ENCODE data around the gene CFDP1. TPM values are rescaled to one million over a fixed set of nuclear protein-coding genes. Genes with fewer than 3 reads are reported as not detected.

Gene CFDP1
- total and polyA plus RNA-seq, 2 of the 13 experiments (the other 11 are each of a cell fraction or from before 2014, with no cell fraction given) = 78.6 to 153 TPM

DNA sequence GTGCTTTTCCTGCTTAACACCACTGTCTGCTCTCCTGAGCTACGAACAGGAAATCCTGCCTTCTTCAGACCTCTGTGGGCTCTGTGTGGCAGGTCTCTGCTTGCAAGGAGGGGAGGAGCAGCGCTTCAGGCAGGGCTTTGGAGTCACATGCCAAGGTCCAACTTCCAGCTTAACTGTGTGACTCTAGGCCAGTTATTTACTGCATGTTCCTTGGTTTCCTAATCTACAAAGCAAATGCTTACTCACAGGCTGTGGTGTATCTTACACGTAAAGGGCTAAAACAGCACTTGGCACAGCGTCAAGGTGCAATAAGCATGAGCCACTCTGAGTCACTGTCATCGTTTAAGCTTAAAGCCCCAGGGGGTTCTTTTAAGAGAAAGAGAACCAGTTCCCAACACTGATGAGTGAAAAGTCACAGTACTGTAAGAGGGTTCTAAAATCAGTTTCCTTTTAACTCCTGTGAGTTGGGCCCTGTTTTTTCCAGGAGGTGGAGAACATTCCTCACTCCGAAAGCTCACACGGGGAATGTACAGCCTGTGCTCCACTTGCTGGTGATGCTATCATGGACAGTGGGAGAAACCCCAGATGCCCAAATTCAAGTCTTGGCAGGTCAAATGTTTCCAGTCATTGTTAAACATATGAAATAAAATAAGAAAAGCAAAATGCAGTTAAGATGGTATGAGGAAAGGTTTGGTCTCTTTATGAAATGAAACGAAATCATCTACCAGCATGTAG is 127.8 kb downstream of the CFDP1 start (continued):
- TF ChIP-seq CENPT (CRISPR knock-in tag; IDR thresholded peaks at IDR 0.05; ENCODE audit: low read depth) (no peak), SETDB1 (CRISPR knock-in tag; IDR thresholded peaks at IDR 0.05; ENCODE audit: borderline replicate concordance) (no peak), ADNP (CRISPR knock-in tag; IDR thresholded peaks at IDR 0.05) (no peak), REPIN1 (CRISPR knock-in tag; IDR thresholded peaks at IDR 0.05; ENCODE audit: borderline replicate concordance, low read depth) (peak; percentile 81; the same call in 1 of the 2 replicates), MED8 (CRISPR knock-in tag; IDR thresholded peaks at IDR 0.05; ENCODE audit: insufficient replicate concordance) (peak; percentile 52), ZMAT3 (CRISPR knock-in tag; conservative IDR thresholded peaks at IDR 0.05) (peak; percentile 82), ZNF484 (CRISPR knock-in tag; IDR thresholded peaks at IDR 0.05; ENCODE audit: borderline replicate concordance, low read depth) (no peak), CREM (IDR thresholded peaks at IDR 0.05) (peak; percentile 89), CREM (CRISPR knock-in tag; IDR thresholded peaks at IDR 0.05) (no peak), ZNF782 (CRISPR knock-in tag; IDR thresholded peaks at IDR 0.05; ENCODE audit: borderline replicate concordance) (0 out of 2 replicates have a peak, but pooled peaks have one; percentile 79), SNAPC2 (CRISPR knock-in tag; IDR thresholded peaks at IDR 0.05) (peak; percentile 92), CCAR2 (optimal IDR thresholded peaks at IDR 0.05; ENCODE audit: low read depth, low read length) (no peak), MIER2 (CRISPR knock-in tag; IDR thresholded peaks at IDR 0.05) (peak; percentile 72; the same call in 1 of the 2 replicates), ARNT (IDR thresholded peaks at IDR 0.05) (no peak), ZNF550 (CRISPR knock-in tag; IDR thresholded peaks at IDR 0.05; ENCODE audit: borderline replicate concordance) (no peak), NPAS2 (CRISPR knock-in tag; IDR thresholded peaks at IDR 0.05; ENCODE audit: borderline replicate concordance) (no peak)
- TF ChIP-seq, protein P1, sequence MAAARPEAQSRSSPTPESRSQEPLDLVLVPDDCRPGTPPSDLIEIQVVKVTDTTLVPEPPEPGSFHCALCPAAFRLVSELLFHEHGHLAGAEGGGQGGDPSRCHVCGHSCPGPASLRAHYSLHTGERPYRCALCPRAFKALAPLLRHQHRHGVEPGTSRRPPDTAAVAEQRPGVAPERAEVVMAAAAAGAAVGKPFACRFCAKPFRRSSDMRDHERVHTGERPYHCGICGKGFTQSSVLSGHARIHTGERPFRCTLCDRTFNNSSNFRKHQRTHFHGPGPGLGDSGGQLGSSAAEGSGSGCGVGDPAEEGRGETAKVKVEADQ (CRISPR knock-in tag; IDR thresholded peaks at IDR 0.05; ENCODE audit: borderline replicate concordance) = peak; percentile 91
- TF ChIP-seq, protein P2, sequence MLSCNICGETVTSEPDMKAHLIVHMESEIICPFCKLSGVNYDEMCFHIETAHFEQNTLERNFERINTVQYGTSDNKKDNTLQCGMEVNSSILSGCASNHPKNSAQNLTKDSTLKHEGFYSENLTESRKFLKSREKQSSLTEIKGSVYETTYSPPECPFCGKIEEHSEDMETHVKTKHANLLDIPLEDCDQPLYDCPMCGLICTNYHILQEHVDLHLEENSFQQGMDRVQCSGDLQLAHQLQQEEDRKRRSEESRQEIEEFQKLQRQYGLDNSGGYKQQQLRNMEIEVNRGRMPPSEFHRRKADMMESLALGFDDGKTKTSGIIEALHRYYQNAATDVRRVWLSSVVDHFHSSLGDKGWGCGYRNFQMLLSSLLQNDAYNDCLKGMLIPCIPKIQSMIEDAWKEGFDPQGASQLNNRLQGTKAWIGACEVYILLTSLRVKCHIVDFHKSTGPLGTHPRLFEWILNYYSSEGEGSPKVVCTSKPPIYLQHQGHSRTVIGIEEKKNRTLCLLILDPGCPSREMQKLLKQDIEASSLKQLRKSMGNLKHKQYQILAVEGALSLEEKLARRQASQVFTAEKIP (CRISPR knock-in tag; IDR thresholded peaks at IDR 0.05; ENCODE audit: borderline replicate concordance) = no peak
- TF ChIP-seq, protein P3, sequence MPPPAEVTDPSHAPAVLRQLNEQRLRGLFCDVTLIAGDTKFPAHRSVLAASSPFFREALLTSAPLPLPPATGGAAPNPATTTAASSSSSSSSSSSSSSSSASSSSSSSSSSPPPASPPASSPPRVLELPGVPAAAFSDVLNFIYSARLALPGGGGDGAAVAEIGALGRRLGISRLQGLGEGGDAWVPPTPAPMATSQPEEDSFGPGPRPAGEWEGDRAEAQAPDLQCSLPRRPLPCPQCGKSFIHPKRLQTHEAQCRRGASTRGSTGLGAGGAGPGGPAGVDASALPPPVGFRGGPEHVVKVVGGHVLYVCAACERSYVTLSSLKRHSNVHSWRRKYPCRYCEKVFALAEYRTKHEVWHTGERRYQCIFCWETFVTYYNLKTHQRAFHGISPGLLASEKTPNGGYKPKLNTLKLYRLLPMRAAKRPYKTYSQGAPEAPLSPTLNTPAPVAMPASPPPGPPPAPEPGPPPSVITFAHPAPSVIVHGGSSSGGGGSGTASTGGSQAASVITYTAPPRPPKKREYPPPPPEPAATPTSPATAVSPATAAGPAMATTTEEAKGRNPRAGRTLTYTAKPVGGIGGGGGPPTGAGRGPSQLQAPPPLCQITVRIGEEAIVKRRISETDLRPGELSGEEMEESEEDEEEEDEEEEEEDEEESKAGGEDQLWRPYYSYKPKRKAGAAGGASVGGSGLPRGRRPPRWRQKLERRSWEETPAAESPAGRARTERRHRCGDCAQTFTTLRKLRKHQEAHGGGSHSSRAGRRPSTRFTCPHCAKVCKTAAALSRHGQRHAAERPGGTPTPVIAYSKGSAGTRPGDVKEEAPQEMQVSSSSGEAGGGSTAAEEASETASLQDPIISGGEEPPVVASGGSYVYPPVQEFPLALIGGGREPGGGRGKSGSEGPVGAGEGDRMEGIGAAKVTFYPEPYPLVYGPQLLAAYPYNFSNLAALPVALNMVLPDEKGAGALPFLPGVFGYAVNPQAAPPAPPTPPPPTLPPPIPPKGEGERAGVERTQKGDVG (CRISPR knock-in tag; IDR thresholded peaks at IDR 0.05; ENCODE audit: borderline replicate concordance) = no peak; the same call in 1 of the 2 replicates
- TF ChIP-seq, protein P4, sequence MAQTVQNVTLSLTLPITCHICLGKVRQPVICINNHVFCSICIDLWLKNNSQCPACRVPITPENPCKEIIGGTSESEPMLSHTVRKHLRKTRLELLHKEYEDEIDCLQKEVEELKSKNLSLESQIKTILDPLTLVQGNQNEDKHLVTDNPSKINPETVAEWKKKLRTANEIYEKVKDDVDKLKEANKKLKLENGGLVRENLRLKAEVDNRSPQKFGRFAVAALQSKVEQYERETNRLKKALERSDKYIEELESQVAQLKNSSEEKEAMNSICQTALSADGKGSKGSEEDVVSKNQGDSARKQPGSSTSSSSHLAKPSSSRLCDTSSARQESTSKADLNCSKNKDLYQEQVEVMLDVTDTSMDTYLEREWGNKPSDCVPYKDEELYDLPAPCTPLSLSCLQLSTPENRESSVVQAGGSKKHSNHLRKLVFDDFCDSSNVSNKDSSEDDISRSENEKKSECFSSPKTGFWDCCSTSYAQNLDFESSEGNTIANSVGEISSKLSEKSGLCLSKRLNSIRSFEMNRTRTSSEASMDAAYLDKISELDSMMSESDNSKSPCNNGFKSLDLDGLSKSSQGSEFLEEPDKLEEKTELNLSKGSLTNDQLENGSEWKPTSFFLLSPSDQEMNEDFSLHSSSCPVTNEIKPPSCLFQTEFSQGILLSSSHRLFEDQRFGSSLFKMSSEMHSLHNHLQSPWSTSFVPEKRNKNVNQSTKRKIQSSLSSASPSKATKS (CRISPR knock-in tag; IDR thresholded peaks at IDR 0.05) = no peak
- TF ChIP-seq, protein P5, sequence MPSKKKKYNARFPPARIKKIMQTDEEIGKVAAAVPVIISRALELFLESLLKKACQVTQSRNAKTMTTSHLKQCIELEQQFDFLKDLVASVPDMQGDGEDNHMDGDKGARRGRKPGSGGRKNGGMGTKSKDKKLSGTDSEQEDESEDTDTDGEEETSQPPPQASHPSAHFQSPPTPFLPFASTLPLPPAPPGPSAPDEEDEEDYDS (CRISPR knock-in tag; IDR thresholded peaks at IDR 0.05) = peak; percentile 80

All from HepG2 (cell line).